HepG2 (cell line): ENCODE results near the gene NEDD4. TPM values are rescaled to one million over a fixed set of nuclear protein-coding genes. Genes with fewer than 3 reads are reported as not detected.
A peak's percentile ranks its signal among the peaks of the same experiment; 100 is the strongest.

Source experiments
- ATF6 ChIP-seq: sonication (generic); formaldehyde crosslinking; conservative IDR thresholded peaks from 2 replicates; pipeline ENCODE4 v1.4.0; 2020; ENCODE audit warnings: missing genetic modification reagents
- KDM1A ChIP-seq: IDR thresholded peaks from 2 replicates; pipeline ENCODE4 v1.6.1; 2016; ENCODE audit warnings: missing compliant biosample characterization
- MLLT10 ChIP-seq: sonication (generic); formaldehyde crosslinking; IDR thresholded peaks from 2 replicates; pipeline ENCODE4 v1.4.0; 2020; ENCODE audit warnings: missing genetic modification reagents
- MYNN ChIP-seq: sonication (generic); formaldehyde crosslinking; IDR thresholded peaks from 2 replicates; pipeline ENCODE4 v1.4.0; 2020; ENCODE audit warnings: mild to moderate bottlenecking, low read depth, missing genetic modification reagents
- RXRB ChIP-seq: IDR thresholded peaks from 2 replicates; pipeline ENCODE4 v1.6.1; 2016; ENCODE audit warnings: borderline replicate concordance, missing genetic modification reagents, missing compliant biosample characterization
- SALL2 ChIP-seq: sonication (generic); formaldehyde crosslinking; IDR thresholded peaks from 2 replicates; pipeline ENCODE4 v1.8.1; 2023; ENCODE audit warnings: mild to moderate bottlenecking, missing genetic modification reagents, inconsistent platforms
- SMYD3 ChIP-seq: sonication (generic); formaldehyde crosslinking; IDR thresholded peaks from 2 replicates; pipeline ENCODE4 v1.8.1; 2023; ENCODE audit warnings: mild to moderate bottlenecking, missing genetic modification reagents
- XBP1 ChIP-seq: sonication (generic); formaldehyde crosslinking; IDR thresholded peaks from 2 replicates; pipeline ENCODE4 v1.5.0; 2020; ENCODE audit warnings: missing genetic modification reagents
- ZNF556 ChIP-seq: sonication (generic); formaldehyde crosslinking; IDR thresholded peaks from 2 replicates; pipeline ENCODE4 v1.4.0; 2020; ENCODE audit warnings: mild to moderate bottlenecking, missing genetic modification reagents, borderline replicate concordance
- ZNF687 ChIP-seq: sonication (generic); formaldehyde crosslinking; IDR thresholded peaks from 2 replicates; pipeline ENCODE4 v1.5.1; 2020; ENCODE audit warnings: mild to moderate bottlenecking, missing genetic modification reagents, moderate library complexity
- ZNF891 ChIP-seq: sonication (generic); formaldehyde crosslinking; IDR thresholded peaks from 2 replicates; pipeline ENCODE4 v1.5.0; 2020; ENCODE audit warnings: mild to moderate bottlenecking, missing genetic modification reagents
- polyA plus RNA-seq, 8 experiments: library from polyadenylated mRNA; depleted of rRNA in 3 of 8; stranded (reverse) in 7 of 8; unstranded in 1 of 8; fragments of >200 nt; fragmentation: Illumina TruSeq in 4 of 8; extraction: Trizol in 4 of 8; gene quantifications; 2 replicates each; pipeline versions ENCODE4 v1.2.1 to v1.2.3, GENCODE V29; 2011 to 2016; ENCODE audit warnings: low read depth in 4 of 8, missing spikeins in 1 of 8, mixed read lengths in 1 of 8; ENCODE audit not compliant: insufficient read depth in 1 of 8
- total RNA-seq, 5 experiments: library from RNA; depleted of rRNA; stranded (reverse); fragments of >200 nt; fragmentation: Illumina TruSeq; extraction: Trizol; gene quantifications; 2 replicates each; pipeline ENCODE4 v1.2.3, GENCODE V29; 2016; ENCODE audit warnings: low read depth in 1 of 5
- TF ChIP-seq, protein P1 (sequence below), 2 experiments: fragments of 450-650 bp in 1 of 2; sonication (generic) in 1 of 2; formaldehyde crosslinking in 1 of 2; IDR thresholded peaks; 2 replicates each; pipeline versions ENCODE4 v1.6.1 to v1.8.0; 2016 to 2022; ENCODE audit warnings: antibody characterized with exemption in 1 of 2, mild to moderate bottlenecking in 1 of 2, missing genetic modification reagents in 1 of 2

NEDD4 gene
- total and polyA plus RNA-seq, 2 of the 13 experiments (the other 11 are each of a cell fraction or from before 2014, with no cell fraction given): 10.4 to 13.0 TPM

GRCh38 chr15:56040081-56041035 lies 46.9 kb upstream of the NEDD4 start (continued):
- TF ChIP-seq, protein P1, sequence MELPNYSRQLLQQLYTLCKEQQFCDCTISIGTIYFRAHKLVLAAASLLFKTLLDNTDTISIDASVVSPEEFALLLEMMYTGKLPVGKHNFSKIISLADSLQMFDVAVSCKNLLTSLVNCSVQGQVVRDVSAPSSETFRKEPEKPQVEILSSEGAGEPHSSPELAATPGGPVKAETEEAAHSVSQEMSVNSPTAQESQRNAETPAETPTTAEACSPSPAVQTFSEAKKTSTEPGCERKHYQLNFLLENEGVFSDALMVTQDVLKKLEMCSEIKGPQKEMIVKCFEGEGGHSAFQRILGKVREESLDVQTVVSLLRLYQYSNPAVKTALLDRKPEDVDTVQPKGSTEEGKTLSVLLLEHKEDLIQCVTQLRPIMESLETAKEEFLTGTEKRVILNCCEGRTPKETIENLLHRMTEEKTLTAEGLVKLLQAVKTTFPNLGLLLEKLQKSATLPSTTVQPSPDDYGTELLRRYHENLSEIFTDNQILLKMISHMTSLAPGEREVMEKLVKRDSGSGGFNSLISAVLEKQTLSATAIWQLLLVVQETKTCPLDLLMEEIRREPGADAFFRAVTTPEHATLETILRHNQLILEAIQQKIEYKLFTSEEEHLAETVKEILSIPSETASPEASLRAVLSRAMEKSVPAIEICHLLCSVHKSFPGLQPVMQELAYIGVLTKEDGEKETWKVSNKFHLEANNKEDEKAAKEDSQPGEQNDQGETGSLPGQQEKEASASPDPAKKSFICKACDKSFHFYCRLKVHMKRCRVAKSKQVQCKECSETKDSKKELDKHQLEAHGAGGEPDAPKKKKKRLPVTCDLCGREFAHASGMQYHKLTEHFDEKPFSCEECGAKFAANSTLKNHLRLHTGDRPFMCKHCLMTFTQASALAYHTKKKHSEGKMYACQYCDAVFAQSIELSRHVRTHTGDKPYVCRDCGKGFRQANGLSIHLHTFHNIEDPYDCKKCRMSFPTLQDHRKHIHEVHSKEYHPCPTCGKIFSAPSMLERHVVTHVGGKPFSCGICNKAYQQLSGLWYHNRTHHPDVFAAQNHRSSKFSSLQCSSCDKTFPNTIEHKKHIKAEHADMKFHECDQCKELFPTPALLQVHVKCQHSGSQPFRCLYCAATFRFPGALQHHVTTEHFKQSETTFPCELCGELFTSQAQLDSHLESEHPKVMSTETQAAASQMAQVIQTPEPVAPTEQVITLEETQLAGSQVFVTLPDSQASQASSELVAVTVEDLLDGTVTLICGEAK (IDR thresholded peaks at IDR 0.05): no peak
- TF ChIP-seq, protein P1 (CRISPR knock-in tag; IDR thresholded peaks at IDR 0.05): no peak
- TF ChIP-seq XBP1 (CRISPR knock-in tag): no peak
- no peak for TF ChIP-seq SMYD3
- no peak for TF ChIP-seq MYNN (CRISPR knock-in tag)
- peak; percentile 66; the same call in 1 of the 2 replicates for TF ChIP-seq SALL2
- no peak for TF ChIP-seq ATF6
- TF ChIP-seq MLLT10 (CRISPR knock-in tag): no peak
- no peak for TF ChIP-seq ZNF687 (CRISPR knock-in tag)
- TF ChIP-seq ZNF891 (CRISPR knock-in tag): no peak
- no peak for TF ChIP-seq ZNF556
- peak; percentile 83 for TF ChIP-seq RXRB (CRISPR knock-in tag)
- TF ChIP-seq KDM1A (CRISPR knock-in tag): no peak; the same call in 1 of the 2 replicates
